ENCODE measurements around the gene OSBPL10. TPM values are rescaled to one million over a fixed set of nuclear protein-coding genes. Genes with fewer than 3 reads are reported as not detected.

The OSBPL10 gene
- total RNA-seq, 4 donors from 2014 or later = 18.6 to 33.6 (median 28.8) TPM

DNA sequence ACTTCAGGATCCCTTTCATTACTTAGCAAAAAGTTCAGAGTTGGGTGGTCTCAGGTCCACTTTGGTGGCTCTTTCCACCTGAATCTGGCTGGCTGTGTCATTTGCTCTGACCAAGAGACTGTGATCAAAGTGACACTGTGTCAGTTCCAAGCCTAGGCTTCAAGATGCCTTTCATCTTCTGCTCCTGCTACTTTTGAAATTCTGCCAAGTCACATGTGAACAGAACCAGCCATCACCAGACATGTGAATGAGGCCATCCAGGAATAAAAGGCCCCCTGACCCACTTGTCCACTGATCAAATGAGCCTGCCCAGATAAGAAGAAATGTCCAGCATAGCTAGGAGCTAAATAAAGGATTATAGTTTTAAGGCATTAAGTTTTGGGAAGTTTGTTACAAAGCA is 132.2 kb downstream of the OSBPL10 start:
- no peak for DNase-seq
- intact Hi-C loops (cut with DNase I) = no loop called here

DNA sequence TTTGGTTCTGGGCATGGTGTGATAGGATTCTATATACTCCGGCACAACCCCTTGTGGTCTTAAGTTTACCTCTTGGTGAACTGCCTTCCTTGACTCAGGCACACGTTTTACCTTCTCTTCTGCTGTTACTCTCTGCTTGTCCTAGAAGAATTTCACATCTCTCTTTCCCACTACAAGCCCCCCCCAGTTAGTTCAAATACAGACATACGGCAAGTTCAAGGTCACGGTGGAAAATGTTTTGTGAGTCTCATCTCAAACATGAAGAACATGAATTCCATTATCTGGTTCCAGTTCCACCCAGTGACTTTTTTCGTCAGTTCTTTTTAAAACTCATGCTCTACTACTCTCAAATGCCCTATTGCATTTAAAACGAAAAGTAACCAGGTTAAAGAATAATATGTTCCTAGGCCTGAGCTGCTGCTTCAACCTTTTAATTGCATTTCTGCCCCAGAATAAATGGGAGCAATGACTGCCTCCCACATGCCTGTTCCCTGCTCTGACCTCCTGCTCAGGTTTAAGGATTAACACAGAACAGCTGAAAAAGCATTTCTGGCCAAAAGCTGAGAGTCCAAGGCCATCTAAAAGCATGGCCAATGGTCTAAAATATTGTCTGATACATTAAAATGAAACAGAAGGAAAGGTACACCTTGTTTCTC is 132.8 kb downstream of the OSBPL10 start:
- no peak overlapping the region for H3K4me3 ChIP-seq (replicated peaks in 1 of 3)
- no peak overlapping the region for H3K27ac ChIP-seq
- H3K9me3 ChIP-seq = no peaks in the 10 kb centered on the region
- no peaks in the 10 kb centered on the region for H3K27me3 ChIP-seq
- H3K36me3 ChIP-seq = no peaks in the 10 kb centered on the region
- WGBS, 2 donors = 90 to 93% methylated on average over 6 of the region's 6 CpGs
- no peak for DNase-seq
- no peak for TF ChIP-seq POLR2A (IDR thresholded peaks at IDR 0.05)
- TF ChIP-seq, protein P1, sequence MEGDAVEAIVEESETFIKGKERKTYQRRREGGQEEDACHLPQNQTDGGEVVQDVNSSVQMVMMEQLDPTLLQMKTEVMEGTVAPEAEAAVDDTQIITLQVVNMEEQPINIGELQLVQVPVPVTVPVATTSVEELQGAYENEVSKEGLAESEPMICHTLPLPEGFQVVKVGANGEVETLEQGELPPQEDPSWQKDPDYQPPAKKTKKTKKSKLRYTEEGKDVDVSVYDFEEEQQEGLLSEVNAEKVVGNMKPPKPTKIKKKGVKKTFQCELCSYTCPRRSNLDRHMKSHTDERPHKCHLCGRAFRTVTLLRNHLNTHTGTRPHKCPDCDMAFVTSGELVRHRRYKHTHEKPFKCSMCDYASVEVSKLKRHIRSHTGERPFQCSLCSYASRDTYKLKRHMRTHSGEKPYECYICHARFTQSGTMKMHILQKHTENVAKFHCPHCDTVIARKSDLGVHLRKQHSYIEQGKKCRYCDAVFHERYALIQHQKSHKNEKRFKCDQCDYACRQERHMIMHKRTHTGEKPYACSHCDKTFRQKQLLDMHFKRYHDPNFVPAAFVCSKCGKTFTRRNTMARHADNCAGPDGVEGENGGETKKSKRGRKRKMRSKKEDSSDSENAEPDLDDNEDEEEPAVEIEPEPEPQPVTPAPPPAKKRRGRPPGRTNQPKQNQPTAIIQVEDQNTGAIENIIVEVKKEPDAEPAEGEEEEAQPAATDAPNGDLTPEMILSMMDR (IDR thresholded peaks at IDR 0.05) = no peak
- intact Hi-C loops (cut with DNase I) = no loop called here
- no peaks in the 10 kb centered on the region for H3K4me1 ChIP-seq

More for the DNA sequence above, 132.2 kb downstream of the OSBPL10 start:
- Histone ChIP-seq H3K4me1 (no peaks in the 10 kb centered on the region), H3K36me3 (no peaks in the 10 kb centered on the region), H3K9me3 (no peaks in the 10 kb centered on the region), H3K4me3 (replicated peaks in 1 of 3) (no peak overlapping the region), H3K27me3 (no peaks in the 10 kb centered on the region), H3K27ac (no peak overlapping the region)
- TF ChIP-seq, protein P1 (IDR thresholded peaks at IDR 0.05) = no peak
- TF ChIP-seq POLR2A (IDR thresholded peaks at IDR 0.05) = no peak

DNA sequence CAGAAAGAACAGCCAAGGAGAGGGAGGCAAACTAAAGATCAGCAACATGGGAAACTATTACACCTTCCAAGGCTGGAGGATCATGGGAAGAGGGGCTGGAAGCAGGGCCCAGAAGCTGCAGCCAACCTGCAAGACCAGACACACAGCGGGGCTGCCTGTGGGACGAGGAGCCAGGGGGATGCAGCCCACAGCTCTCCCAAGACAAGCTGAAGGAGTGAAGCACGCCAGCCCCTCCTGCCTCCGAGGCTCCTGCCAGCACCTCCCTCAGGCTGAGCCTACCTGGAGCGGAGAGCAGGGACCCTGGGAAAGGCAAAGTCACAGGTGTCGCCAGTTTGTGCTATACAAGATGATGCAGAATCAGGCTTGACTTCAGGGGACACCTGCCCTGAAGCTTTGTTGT is 133.3 kb downstream of the OSBPL10 start:
- no peak for DNase-seq
- no peak for TF ChIP-seq POLR2A (IDR thresholded peaks at IDR 0.05)
- TF ChIP-seq, protein P1 (IDR thresholded peaks at IDR 0.05) = no peak
- no peaks in the 10 kb centered on the region for H3K36me3 ChIP-seq
- H3K27ac ChIP-seq = no peak overlapping the region
- no peaks in the 10 kb centered on the region for H3K9me3 ChIP-seq
- no peak overlapping the region for H3K4me3 ChIP-seq (replicated peaks in 1 of 3)
- no peaks in the 10 kb centered on the region for H3K27me3 ChIP-seq
- no peaks in the 10 kb centered on the region for H3K4me1 ChIP-seq
- 93 to 97% methylated on average over 5 to 6 of the region's 6 CpGs for WGBS, 2 donors
- intact Hi-C loops (cut with DNase I) = no loop called here

DNA sequence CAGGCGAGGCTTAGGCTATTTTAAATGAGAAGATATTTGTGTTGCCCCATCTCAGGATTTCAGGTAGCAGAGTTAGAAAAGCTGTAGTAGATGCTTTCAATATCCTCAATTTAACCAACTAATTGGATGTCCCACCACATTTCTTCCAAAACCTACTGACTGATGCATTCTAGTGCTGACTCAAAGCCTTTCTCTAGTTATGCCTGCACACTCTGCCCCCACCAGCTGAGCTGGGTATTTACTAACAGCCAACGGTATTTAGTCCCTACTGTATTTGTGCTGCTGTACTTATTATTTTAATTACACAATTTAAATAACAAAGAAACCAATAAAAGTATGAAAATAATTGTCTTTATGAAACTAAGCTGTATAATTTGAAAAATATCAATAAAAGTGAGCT is 139.5 kb downstream of the OSBPL10 start:
- H3K27me3 ChIP-seq = no peaks in the 10 kb centered on the region
- no peaks in the 10 kb centered on the region for H3K36me3 ChIP-seq
- H3K9me3 ChIP-seq = no peaks in the 10 kb centered on the region
- intact Hi-C loops (cut with DNase I) = no loop called here
- WGBS, 2 donors = 86 to 92% methylated on average over 2 of the region's 2 CpGs
- no peaks in the 10 kb centered on the region for H3K4me1 ChIP-seq
- no peak overlapping the region for H3K27ac ChIP-seq
- H3K4me3 ChIP-seq (replicated peaks in 1 of 3) = no peak overlapping the region
- DNase-seq = no peak
- TF ChIP-seq, protein P1 (IDR thresholded peaks at IDR 0.05) = no peak
- no peak for TF ChIP-seq POLR2A (IDR thresholded peaks at IDR 0.05)

DNA sequence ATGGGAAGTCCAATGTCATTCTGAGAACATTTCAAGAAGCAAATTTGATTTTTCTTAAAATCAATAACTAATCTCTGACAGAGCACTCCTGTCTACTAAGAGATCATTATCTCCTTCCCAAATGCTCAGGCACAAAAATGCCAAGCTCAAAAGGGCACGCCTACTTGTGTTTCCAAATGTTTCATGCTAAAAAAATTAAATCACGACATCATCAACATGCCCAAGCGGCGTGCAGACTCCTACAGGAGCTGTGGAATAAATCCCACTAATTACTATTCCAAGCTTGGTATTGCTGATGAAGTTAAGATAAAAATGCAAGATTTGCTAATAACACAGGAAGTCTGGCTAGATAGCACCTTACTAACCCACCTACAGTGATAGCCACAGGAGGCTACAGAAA is 140.8 kb downstream of the OSBPL10 start:
- intact Hi-C loops (cut with DNase I) = no loop called here
- H3K27me3 ChIP-seq = no peaks in the 10 kb centered on the region
- WGBS, 2 donors = 95 to 96% methylated on average over 4 of the region's 4 CpGs
- H3K4me3 ChIP-seq (replicated peaks in 1 of 3) = no peak overlapping the region
- no peak for TF ChIP-seq POLR2A (IDR thresholded peaks at IDR 0.05)
- TF ChIP-seq, protein P1 (IDR thresholded peaks at IDR 0.05) = no peak
- no peaks in the 10 kb centered on the region for H3K9me3 ChIP-seq
- no peak for DNase-seq
- H3K4me1 ChIP-seq = no peaks in the 10 kb centered on the region
- no peak overlapping the region for H3K27ac ChIP-seq
- H3K36me3 ChIP-seq = no peaks in the 10 kb centered on the region
